ENCODE results near the gene FBN2. TPM values are rescaled to one million over a fixed set of nuclear protein-coding genes. Genes with fewer than 3 reads are reported as not detected.

FBN2 gene
- total RNA-seq, 4 donors from 2014 or later, result 5.3 to 19.4 (median 7.5) TPM

DNA sequence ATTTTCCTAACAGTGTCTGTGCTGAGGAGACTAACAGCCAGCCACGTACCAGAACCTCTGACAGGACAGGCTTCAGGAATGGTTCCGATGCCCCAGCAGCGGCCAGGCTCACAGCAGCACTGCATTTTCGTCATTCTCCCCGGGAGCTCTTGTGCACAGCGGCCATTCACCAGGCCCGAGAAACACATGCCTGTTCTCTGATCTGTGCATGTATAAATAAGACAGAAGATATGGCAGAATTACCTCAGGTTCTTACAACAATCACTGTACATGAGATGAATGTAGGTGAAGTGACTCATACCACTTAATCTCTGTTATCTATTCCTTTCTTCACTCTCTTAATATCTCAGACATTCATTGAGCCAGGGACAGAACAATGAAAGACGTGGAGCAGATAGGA is 143.0 kb downstream of the FBN2 start:
- Histone ChIP-seq H3K4me3 (no peak overlapping the region), H3K36me3 (no peaks in the 10 kb centered on the region), H3K4me1 (no peaks in the 10 kb centered on the region), H3K27ac (no peak overlapping the region), H3K9me3 (no peaks in the 10 kb centered on the region), H3K27me3 (no peaks in the 10 kb centered on the region)
- no peak for ATAC-seq
- TF ChIP-seq EP300 (IDR thresholded peaks at IDR 0.05), result no peak
- TF ChIP-seq, protein P1, sequence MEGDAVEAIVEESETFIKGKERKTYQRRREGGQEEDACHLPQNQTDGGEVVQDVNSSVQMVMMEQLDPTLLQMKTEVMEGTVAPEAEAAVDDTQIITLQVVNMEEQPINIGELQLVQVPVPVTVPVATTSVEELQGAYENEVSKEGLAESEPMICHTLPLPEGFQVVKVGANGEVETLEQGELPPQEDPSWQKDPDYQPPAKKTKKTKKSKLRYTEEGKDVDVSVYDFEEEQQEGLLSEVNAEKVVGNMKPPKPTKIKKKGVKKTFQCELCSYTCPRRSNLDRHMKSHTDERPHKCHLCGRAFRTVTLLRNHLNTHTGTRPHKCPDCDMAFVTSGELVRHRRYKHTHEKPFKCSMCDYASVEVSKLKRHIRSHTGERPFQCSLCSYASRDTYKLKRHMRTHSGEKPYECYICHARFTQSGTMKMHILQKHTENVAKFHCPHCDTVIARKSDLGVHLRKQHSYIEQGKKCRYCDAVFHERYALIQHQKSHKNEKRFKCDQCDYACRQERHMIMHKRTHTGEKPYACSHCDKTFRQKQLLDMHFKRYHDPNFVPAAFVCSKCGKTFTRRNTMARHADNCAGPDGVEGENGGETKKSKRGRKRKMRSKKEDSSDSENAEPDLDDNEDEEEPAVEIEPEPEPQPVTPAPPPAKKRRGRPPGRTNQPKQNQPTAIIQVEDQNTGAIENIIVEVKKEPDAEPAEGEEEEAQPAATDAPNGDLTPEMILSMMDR (IDR thresholded peaks at IDR 0.05), result no peak
- no peak for TF ChIP-seq POLR2A (IDR thresholded peaks at IDR 0.05)
- TF ChIP-seq POLR2AphosphoS5 (IDR thresholded peaks at IDR 0.05), result no peak
- 84 to 87% methylated on average over 2 to 3 of the region's 8 CpGs for WGBS, 2 donors (ENCODE audit: low coverage in 1 of 2)

DNA sequence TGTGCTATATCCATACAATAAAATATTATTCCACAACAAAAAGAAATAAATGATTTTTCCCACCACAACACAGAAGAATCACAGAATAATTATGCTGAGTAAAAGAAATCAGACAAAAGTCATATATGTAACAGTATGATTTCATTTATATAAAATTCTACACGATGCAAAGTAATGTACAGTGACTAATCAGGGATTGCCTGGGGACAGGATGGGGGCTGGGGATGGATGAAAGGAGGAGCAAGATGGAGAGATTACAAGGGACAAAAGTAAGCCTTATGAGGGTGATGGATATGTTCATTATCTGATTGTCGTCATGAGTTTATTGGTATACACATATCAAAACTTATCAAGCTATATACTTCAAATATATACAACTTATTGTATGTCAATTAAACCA is 154.0 kb downstream of the FBN2 start:
- no peaks in the 10 kb centered on the region for H3K27me3 ChIP-seq
- H3K4me1 ChIP-seq, result peaks cover 0 to 2% (median 0%) of the 10 kb centered on the region in 3 donors
- WGBS, 2 donors (ENCODE audit: low coverage in 1 of 2), result 81 to 100% methylated on average over 2 of the region's 2 CpGs
- H3K27ac ChIP-seq, result no peak overlapping the region
- no peaks in the 10 kb centered on the region for H3K36me3 ChIP-seq
- TF ChIP-seq POLR2A (IDR thresholded peaks at IDR 0.05), result no peak
- TF ChIP-seq EP300 (IDR thresholded peaks at IDR 0.05), result no peak
- TF ChIP-seq, protein P1 (IDR thresholded peaks at IDR 0.05), result no peak
- TF ChIP-seq POLR2AphosphoS5 (IDR thresholded peaks at IDR 0.05), result no peak
- no peak for ATAC-seq
- no peak overlapping the region for H3K4me3 ChIP-seq
- H3K9me3 ChIP-seq, result no peaks in the 10 kb centered on the region

DNA sequence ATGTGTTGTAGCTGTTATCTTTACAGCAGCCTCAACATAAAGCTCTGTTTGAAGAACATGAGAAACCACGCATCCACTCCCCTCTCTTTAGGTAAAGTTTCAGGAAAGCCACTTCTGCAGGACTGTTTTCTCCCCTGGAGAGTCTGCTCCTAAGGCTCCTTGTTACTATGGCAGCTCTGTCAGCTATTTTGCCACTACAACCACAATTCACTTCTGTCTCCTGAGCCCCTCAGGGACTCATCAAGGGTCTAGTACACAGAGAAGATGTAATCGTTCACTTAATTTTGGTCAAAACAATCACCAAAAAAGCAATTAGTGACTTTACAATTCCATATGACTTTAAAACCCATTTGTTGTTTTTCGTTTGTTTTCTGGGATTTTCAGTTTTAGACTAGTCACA is 157.7 kb downstream of the FBN2 start:
- TF ChIP-seq EP300 (IDR thresholded peaks at IDR 0.05), result no peak
- TF ChIP-seq, protein P1 (IDR thresholded peaks at IDR 0.05), result no peak
- TF ChIP-seq POLR2A (IDR thresholded peaks at IDR 0.05), result no peak
- H3K4me1 ChIP-seq, result peaks cover 0 to 12% (median 0%) of the 10 kb centered on the region in 3 donors
- WGBS, 2 donors (ENCODE audit: low coverage in 1 of 2), result 57 to 77% methylated on average over 2 to 3 of the region's 3 CpGs
- no peaks in the 10 kb centered on the region for H3K36me3 ChIP-seq
- no peak for ATAC-seq
- H3K4me3 ChIP-seq, result no peak overlapping the region
- H3K27me3 ChIP-seq, result no peaks in the 10 kb centered on the region
- no peak overlapping the region for H3K27ac ChIP-seq
- H3K9me3 ChIP-seq, result no peaks in the 10 kb centered on the region

DNA sequence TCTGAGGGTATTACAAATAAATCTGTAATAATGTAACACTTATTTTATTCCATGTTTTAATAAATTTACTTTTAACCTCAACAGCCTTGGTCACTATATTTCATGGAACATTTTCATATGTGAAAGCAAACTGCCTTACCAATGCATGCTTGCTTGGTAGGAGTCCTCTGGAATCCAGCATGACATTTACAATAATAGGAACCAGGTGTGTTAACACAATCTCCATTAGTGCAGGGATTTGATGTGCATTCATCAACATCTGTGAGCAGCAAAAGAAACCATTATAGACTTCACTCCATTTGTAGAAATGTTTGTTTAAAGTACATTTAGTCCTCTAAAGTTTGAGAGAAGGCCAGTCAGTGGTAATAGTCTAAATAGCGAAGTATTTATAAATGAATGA is 159.4 kb downstream of the FBN2 start:
- WGBS, 2 donors (ENCODE audit: low coverage in 1 of 2), result 20 to 26% methylated on average over 1 of the region's 1 CpG
- no peak for ATAC-seq
- TF ChIP-seq POLR2A (IDR thresholded peaks at IDR 0.05) (no peak), EP300 (IDR thresholded peaks at IDR 0.05) (no peak)
- TF ChIP-seq, protein P1 (IDR thresholded peaks at IDR 0.05), result no peak
- peaks cover 0 to 12% (median 0%) of the 10 kb centered on the region in 3 donors for H3K4me1 ChIP-seq
- no peaks in the 10 kb centered on the region for H3K9me3 ChIP-seq
- H3K4me3 ChIP-seq, result no peak overlapping the region
- no peak overlapping the region for H3K27ac ChIP-seq
- no peaks in the 10 kb centered on the region for H3K27me3 ChIP-seq
- H3K36me3 ChIP-seq, result no peaks in the 10 kb centered on the region

DNA sequence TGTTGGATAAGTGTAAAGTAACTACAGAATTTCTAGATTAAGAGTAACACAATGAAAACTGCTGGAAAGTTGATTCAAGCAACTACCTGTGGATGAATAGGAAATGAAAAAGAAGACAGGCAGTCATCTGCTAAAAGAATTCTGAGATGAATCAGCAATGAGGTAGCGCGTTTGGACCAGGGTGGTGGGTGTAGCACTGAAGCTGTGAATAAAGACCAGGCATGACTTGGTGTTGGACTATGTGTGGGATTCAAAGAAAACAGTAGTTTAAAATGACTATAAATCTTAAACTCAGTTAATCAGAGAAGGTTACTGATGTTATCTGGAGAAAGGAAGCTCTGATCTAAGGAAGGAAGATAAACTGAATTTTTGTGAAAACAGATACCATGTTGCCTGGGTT is 159.8 kb downstream of the FBN2 start:
- TF ChIP-seq POLR2A (IDR thresholded peaks at IDR 0.05) (no peak), EP300 (IDR thresholded peaks at IDR 0.05) (no peak), POLR2AphosphoS5 (IDR thresholded peaks at IDR 0.05) (no peak)
- TF ChIP-seq, protein P1 (IDR thresholded peaks at IDR 0.05), result no peak
- 75 to 77% methylated on average over 2 of the region's 2 CpGs for WGBS, 2 donors (ENCODE audit: low coverage in 1 of 2)
- peaks cover 0 to 12% (median 0%) of the 10 kb centered on the region in 3 donors for H3K4me1 ChIP-seq
- H3K4me3 ChIP-seq, result no peak overlapping the region
- H3K27me3 ChIP-seq, result no peaks in the 10 kb centered on the region
- H3K36me3 ChIP-seq, result no peaks in the 10 kb centered on the region
- ATAC-seq, result no peak
- no peaks in the 10 kb centered on the region for H3K9me3 ChIP-seq
- H3K27ac ChIP-seq, result no peak overlapping the region
